Nephron progenitor cell (in vitro differentiated cells): Measurements from ENCODE around the gene ZFAND3.

Experiments
- DNase-seq: peaks from one replicate; pipeline ENCODE4 v3.0.0; 2021
- H3K27ac Mint-ChIP-seq: 2 replicates; pipeline ENCODE4 v1.8.0; 2021; ENCODE audit warnings: mild to moderate bottlenecking, moderate library complexity, mixed read lengths
- H3K27me3 Mint-ChIP-seq: 2 replicates; pipeline ENCODE4 v1.8.0; 2021; ENCODE audit warnings: mild to moderate bottlenecking, low read depth, mixed read lengths; ENCODE audit not compliant: poor library complexity
- H3K36me3 Mint-ChIP-seq: 2 replicates; pipeline ENCODE4 v1.8.0; 2021; ENCODE audit warnings: low read depth, mixed read lengths
- H3K4me1 Mint-ChIP-seq: 2 replicates; pipeline ENCODE4 v1.8.0; 2021; ENCODE audit warnings: mixed read lengths
- H3K4me3 Mint-ChIP-seq: 2 replicates; pipeline ENCODE4 v1.8.0; 2021; ENCODE audit warnings: mild to moderate bottlenecking, moderate library complexity, mixed read lengths
- H3K9me3 Mint-ChIP-seq: 2 replicates; pipeline ENCODE4 v1.8.0; 2021; ENCODE audit warnings: mild to moderate bottlenecking, moderate library complexity, mixed read lengths
- CTCF ChIP-seq: fragments of 200-600 bp; sonication (generic); IDR thresholded peaks from 2 replicates; pipeline ENCODE4 v1.5.0; 2021; ENCODE audit warnings: antibody characterized with exemption

Gene ZFAND3

DNA sequence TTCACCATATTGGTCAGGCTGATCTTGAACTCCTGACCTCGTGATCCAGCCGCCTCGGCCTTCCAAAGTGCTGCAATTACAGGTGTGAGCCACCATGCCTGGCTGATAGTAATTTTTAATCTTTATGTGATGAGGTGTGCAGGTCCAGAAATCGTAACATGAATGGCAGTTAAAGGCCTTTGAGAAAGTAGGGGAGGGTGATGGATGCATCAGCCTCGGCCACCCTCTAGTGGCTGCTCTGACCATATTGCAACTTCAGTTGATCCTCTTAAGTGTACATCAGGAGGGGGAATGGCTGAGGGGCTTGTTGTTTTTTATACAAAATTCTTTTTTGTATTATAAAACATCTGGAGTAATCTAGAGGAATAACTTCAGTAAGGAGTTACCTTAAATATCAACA lies 193.0 kb downstream of the ZFAND3 start:
- Mint-ChIP-seq H3K4me3 (no peak overlapping the region), H3K4me1 (no peaks in the 10 kb centered on the region), H3K9me3 (peaks cover 24% of the 10 kb centered on the region), H3K27ac (no peak overlapping the region), H3K36me3 (peaks cover 20% of the 10 kb centered on the region), H3K27me3 (no peaks in the 10 kb centered on the region)
- DNase-seq: peak; percentile 21
- peak; percentile 63 for TF ChIP-seq CTCF

DNA sequence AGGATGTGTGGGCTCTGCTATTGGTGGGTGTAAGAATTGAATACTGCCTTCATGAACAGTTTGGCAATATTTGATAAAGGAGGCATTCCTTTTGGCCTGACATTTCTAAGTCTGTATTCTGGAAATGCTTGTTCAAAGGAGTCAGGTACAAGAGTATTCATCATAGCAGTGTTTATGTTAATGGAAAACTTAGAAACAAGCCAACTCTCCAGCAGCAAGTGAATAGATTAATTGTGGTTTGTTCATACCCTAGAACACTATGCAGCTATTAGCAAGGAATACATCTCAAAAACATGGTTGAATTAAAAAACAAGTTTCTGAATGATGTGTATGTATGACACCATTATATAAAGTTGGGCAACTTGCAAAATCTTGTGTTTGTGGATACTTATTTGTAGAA lies 195.8 kb downstream of the ZFAND3 start:
- peaks cover 15% of the 10 kb centered on the region for H3K9me3 Mint-ChIP-seq
- no peak overlapping the region for H3K4me3 Mint-ChIP-seq
- no peak for TF ChIP-seq CTCF
- no peaks in the 10 kb centered on the region for H3K4me1 Mint-ChIP-seq
- H3K27me3 Mint-ChIP-seq: no peaks in the 10 kb centered on the region
- peaks cover 10% of the 10 kb centered on the region for H3K36me3 Mint-ChIP-seq
- H3K27ac Mint-ChIP-seq: no peak overlapping the region
- no peak for DNase-seq

DNA sequence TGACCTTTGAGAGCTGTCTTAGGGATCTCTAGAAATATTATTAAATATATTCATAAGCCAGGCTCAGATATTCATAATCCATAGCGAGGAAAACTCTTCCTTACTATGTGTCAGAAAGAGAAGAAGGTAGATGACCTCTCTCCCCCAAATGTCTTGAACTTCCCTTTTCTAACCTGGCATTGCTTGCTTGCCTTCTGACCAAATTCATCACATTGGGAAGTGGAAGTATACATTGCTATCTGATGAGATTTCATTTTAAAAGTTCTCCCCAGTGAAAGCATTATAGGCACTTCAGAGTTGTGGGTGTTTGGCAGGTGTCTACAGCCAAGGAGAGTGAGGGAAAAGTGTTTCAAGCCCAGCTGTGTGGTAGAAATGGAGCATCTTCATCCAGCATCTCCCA lies 197.3 kb downstream of the ZFAND3 start:
- Mint-ChIP-seq H3K36me3 (peaks cover 5% of the 10 kb centered on the region), H3K27me3 (no peaks in the 10 kb centered on the region), H3K9me3 (peaks cover 7% of the 10 kb centered on the region)

DNA sequence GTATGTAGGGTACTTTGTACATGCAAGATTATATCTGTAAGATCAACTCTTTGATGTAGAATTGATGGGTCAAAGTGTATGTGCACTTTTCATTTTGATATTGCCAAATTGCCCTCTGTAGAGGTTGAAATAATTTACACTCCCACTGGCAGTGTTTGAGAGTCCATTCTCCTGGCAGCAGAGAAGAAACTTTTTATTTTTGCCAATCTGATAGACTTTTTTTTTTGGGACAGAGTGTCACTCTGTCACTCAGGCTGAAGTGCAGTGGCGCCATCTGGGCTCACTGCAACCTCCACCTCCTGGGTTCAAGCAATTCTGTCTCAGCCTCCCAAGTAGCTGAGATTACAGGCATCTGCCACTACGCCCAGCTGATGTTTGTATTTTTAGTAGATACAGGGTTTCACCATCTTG lies 199.2 kb downstream of the ZFAND3 start:
- Mint-ChIP-seq H3K36me3 (no peaks in the 10 kb centered on the region), H3K27ac (no peak overlapping the region), H3K4me3 (no peak overlapping the region), H3K9me3 (no peaks in the 10 kb centered on the region), H3K4me1 (no peaks in the 10 kb centered on the region), H3K27me3 (no peaks in the 10 kb centered on the region)
- no peak for DNase-seq
- TF ChIP-seq CTCF: no peak

More for the DNA sequence above, 197.3 kb downstream of the ZFAND3 start:
- DNase-seq: no peak
- Mint-ChIP-seq H3K27ac (no peak overlapping the region), H3K4me1 (no peaks in the 10 kb centered on the region), H3K4me3 (no peak overlapping the region)
- no peak for TF ChIP-seq CTCF

- Mint-ChIP-seq H3K36me3 (no peaks in the 10 kb centered on the region), H3K9me3 (no peaks in the 10 kb centered on the region), H3K4me1 (no peaks in the 10 kb centered on the region), H3K27ac (no peak overlapping the region), H3K4me3 (no peak overlapping the region), H3K27me3 (no peaks in the 10 kb centered on the region)
- no peak for TF ChIP-seq CTCF
- DNase-seq: no peak
Measured at GRCh38 chr6:38020593-38020992, 201.1 kb downstream of the ZFAND3 start.

DNA sequence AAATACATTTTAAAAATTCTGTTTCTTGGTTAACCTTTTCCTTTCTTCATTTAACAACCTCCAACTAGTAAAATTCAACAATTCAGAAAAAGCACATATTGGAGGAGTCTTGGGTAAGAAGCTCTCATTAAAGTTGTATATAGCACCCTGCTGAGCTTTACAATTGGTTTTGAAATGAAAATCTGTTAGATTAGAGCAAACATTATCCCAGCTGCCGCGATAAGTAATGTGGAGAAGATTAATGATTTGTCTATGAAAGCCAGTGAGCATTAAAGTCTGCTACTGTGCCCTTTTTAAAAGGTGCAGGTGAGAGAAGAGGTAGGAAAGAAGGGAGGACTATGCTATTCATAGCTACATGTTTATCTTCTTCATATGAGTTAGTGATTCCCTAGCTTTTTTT lies 201.5 kb downstream of the ZFAND3 start:
- Mint-ChIP-seq H3K36me3 (no peaks in the 10 kb centered on the region), H3K4me3 (no peak overlapping the region), H3K27ac (no peak overlapping the region), H3K4me1 (no peaks in the 10 kb centered on the region), H3K27me3 (no peaks in the 10 kb centered on the region), H3K9me3 (no peaks in the 10 kb centered on the region)
- TF ChIP-seq CTCF: no peak
- no peak for DNase-seq
